ENCODE measurements around the gene UCKL1. TPM values are rescaled to one million over a fixed set of nuclear protein-coding genes. Genes with fewer than 3 reads are reported as not detected.
"Not testable (repeated sequence)": the region's sequence is repeated elsewhere in the genome, so short reads cannot be mapped to it uniquely, and the experiment has no call there.

Gene UCKL1
- total RNA-seq, 1 donor from 2014 or later, result 39.3 TPM

DNA sequence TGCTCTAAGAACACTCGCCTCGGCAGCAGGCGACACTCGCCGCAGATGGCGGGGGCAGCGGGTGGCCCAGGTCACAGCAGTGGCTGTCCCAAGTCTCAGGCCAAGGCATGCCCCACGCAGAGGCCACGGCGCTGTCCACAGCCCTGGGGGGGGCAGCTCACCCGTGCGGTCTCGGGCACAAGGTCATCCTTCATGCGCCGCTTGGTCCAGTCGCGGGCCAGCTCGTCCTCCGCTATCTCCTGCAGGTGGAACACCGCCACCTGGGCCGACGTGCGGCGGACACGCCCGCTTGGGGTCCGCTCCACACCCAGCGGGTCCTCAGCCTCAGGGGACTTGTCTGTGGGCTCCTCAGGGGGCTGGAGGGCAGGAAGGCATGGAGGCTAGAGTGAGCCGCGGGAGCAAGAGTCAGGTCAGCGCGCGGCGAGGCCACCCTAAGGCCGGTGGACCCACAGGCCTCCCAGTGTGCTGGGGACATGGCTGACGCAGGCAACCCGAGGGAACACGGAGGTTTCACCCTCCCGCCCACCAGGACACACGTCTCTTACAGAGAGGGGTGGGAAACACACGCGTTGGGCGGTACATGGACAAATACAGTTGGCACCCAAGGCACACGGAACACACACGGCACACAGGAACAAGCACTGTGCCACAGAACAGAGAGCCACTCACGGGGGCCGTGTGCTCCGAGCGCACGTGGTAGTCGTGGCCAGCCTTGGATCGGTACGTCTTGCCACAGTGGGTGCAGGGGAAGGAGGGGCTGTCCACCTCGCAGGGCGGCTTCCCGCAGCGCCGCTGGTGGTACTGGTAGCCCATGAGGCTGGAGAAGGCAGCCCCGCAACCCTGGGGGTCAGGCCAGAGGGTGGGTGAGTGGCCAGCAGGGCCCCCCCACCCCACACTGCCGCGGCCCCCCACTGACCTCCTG lies 6.5 kb upstream of the UCKL1 start:
- TF ChIP-seq, protein P1, sequence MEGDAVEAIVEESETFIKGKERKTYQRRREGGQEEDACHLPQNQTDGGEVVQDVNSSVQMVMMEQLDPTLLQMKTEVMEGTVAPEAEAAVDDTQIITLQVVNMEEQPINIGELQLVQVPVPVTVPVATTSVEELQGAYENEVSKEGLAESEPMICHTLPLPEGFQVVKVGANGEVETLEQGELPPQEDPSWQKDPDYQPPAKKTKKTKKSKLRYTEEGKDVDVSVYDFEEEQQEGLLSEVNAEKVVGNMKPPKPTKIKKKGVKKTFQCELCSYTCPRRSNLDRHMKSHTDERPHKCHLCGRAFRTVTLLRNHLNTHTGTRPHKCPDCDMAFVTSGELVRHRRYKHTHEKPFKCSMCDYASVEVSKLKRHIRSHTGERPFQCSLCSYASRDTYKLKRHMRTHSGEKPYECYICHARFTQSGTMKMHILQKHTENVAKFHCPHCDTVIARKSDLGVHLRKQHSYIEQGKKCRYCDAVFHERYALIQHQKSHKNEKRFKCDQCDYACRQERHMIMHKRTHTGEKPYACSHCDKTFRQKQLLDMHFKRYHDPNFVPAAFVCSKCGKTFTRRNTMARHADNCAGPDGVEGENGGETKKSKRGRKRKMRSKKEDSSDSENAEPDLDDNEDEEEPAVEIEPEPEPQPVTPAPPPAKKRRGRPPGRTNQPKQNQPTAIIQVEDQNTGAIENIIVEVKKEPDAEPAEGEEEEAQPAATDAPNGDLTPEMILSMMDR (conservative IDR thresholded peaks at IDR 0.05), result no peak
- H3K4me3 Mint-ChIP-seq, result peak overlapping the region; percentile 31
- H3K27ac Mint-ChIP-seq (ENCODE audit: unreplicated experiment), result no peak overlapping the region
- H3K4me1 Mint-ChIP-seq, result no peaks in the 10 kb centered on the region
- H3K36me3 Mint-ChIP-seq (ENCODE audit: low read depth), result peaks cover 2% of the 10 kb centered on the region
- H3K9me3 Mint-ChIP-seq, result no peaks in the 10 kb centered on the region
- no peak for DNase-seq (ENCODE audit: low read depth, low spot score)
- H3K27me3 Mint-ChIP-seq (ENCODE audit: low read depth), result no peaks in the 10 kb centered on the region

DNA sequence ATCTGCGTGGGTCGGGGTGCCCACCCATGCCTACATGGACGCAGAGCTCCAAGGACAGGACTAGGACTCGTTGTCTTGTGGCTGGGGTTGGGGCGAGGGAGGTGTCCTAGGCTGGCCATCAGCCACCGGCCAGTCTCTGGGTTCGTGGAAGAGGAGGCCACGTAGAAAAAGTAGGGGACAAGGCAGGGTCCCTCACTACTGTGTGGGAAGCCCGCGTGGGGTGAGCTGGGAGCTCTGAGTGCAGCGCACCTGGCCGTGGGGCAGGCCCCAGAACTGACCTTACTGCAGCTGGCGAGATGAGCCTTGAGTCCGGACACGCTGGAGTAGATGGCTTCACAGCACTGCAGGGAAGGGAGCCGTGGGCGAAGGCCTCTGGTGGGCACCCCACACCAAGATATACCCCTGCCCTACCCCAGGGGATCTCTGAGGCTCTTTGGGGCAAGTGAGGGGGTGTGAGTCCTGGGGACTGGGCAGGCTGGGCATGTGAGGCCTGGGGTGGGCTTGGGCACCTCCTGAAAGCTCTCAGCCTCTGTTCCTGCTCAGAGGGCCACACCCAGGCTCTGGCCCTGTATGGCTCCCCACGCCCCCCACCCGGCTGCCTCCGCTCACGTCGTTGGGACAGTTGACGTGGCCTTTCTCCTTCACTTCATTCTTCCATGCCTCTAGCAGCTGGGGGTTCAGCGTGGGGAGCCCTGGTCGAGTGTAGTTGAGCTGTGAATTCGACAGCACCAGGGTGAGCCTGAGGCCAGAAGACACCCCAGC lies 5.6 kb upstream of the UCKL1 start:
- Mint-ChIP-seq H3K4me3 (peak overlapping the region; percentile 19), H3K27ac (ENCODE audit: unreplicated experiment) (no peak overlapping the region), H3K36me3 (ENCODE audit: low read depth) (peaks cover 2% of the 10 kb centered on the region), H3K27me3 (ENCODE audit: low read depth) (no peaks in the 10 kb centered on the region), H3K9me3 (no peaks in the 10 kb centered on the region), H3K4me1 (no peaks in the 10 kb centered on the region)
- DNase-seq (ENCODE audit: low read depth, low spot score), result no peak
- TF ChIP-seq, protein P1 (conservative IDR thresholded peaks at IDR 0.05), result no peak

DNA sequence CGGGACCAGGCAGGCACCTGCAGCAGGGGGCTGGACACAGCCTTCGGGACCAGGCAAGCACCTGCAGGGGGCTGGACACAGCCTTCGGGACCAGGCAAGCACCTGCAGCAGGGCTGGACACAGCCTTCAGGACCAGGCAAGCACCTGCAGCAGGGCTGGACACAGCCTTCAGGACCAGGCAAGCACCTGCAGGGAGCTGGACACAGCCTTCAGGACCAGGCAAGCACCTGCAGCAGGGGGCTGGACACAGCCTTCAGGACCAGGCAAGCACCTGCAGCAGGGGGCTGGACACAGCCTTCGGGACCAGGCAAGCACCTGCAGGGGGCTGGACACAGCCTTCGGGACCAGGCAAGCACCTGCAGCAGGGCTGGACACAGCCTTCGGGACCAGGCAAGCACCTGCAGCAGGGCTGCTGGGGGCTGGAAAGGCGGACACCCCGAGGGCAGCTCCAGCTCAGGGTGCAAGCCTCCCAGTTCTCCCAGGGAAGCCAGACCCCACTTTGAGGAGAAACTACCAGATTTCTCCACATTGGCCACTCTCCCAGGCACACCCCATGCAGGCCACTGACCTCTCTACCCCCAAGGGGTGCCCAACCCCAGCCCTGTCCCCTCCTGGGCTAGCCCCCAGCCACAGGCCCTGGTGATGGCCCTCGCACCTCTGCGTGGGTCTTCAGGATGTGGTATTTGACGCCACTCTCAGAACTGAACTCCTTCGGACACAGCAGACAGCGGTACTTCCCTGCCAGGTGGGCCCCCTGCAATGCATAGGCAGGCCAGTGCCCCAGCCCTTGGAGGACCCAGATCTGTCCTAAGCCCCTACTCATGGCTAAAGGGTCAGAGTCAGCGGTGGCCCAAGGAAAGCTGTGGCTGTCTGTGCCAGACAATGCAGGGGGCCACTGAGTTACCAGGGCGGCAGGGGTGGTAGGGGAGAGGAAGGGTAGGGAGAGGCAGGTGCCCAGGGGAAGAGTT lies 4.7 kb upstream of the UCKL1 start:
- not testable (repeated sequence) for H3K9me3 Mint-ChIP-seq; H3K27ac Mint-ChIP-seq (ENCODE audit: unreplicated experiment); H3K36me3 Mint-ChIP-seq (ENCODE audit: low read depth); H3K4me1 Mint-ChIP-seq; DNase-seq (ENCODE audit: low read depth, low spot score); H3K27me3 Mint-ChIP-seq (ENCODE audit: low read depth)
- peak overlapping the region; percentile 19 for H3K4me3 Mint-ChIP-seq

DNA sequence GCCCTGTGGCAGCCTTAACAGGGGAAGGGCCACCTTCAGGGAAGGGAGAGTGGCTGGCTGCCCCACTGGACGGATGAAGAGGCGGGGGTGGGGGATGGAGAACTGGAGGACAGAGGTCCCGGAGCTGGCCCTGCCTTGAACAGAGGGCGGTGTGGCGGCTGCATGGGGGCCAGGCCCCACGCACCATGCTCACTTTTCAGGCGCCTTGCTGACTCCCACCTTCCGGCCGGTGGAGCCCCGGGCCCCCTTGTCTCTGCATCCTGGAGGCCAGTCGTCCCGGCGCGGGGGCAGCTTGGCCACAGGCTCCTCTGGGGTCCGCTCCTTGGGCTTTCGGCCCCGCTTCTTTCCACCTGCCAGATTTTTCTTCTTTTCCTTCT lies 3.5 kb upstream of the UCKL1 start:
- H3K4me1 Mint-ChIP-seq, result peaks cover 4% of the 10 kb centered on the region
- H3K27me3 Mint-ChIP-seq (ENCODE audit: low read depth), result no peaks in the 10 kb centered on the region
- H3K27ac Mint-ChIP-seq (ENCODE audit: unreplicated experiment), result no peak overlapping the region
- peak overlapping the region; percentile 49 for H3K4me3 Mint-ChIP-seq
- no peaks in the 10 kb centered on the region for H3K9me3 Mint-ChIP-seq
- no peak for DNase-seq (ENCODE audit: low read depth, low spot score)
- TF ChIP-seq, protein P1 (conservative IDR thresholded peaks at IDR 0.05), result no peak
- H3K36me3 Mint-ChIP-seq (ENCODE audit: low read depth), result no peaks in the 10 kb centered on the region

DNA sequence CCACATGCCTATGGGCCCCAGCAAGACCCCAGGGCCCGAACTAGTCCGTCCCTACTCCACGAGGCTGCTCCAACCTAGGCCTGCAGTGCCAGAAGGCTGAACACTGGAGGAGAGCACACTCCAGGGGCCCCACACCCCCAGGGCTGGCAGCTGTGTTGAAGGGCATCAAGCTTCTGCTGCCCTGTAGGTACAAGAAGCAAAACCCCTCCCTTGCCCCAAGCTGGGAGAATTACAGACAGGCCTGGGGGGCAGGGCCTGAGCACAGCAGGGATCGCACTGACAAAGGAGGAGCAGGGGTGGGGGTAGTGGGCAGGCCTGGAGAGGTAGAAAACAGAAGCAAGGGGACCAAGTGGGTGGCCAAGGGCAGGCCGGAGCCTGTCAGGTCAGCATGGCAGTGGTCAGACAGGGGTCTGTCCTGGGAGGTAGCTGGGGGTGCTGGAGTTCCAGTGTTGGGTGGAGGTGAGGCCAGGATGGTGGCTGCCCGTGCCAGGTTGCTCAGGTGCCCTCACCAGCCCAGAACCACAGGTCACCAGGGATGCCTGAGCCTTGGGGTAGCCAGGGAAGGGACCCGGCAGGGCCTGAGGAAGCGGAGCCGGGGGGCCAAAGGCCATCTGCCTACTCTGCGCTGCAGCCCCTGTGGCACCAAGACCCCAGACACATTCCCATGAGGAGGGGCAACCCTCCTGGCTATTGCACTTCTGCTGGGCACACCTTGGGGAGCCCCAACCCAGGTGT lies 2.9 kb upstream of the UCKL1 start:
- H3K9me3 Mint-ChIP-seq, result no peaks in the 10 kb centered on the region
- H3K27me3 Mint-ChIP-seq (ENCODE audit: low read depth), result no peaks in the 10 kb centered on the region
- no peak overlapping the region for H3K4me3 Mint-ChIP-seq
- H3K36me3 Mint-ChIP-seq (ENCODE audit: low read depth), result no peaks in the 10 kb centered on the region
- DNase-seq (ENCODE audit: low read depth, low spot score), result no peak
- TF ChIP-seq, protein P1 (conservative IDR thresholded peaks at IDR 0.05), result no peak
- H3K27ac Mint-ChIP-seq (ENCODE audit: unreplicated experiment), result no peak overlapping the region
- peaks cover 10% of the 10 kb centered on the region for H3K4me1 Mint-ChIP-seq
